DND-41 (cell line): ENCODE results near the gene SLC4A1AP.

ENCODE experiments used
- ATAC-seq: fragments of 200-7000 bp; cut with Tn5 transposase; 3 replicates; pipeline ENCODE4 v1.9.1; 2021; ENCODE audit warnings: low read depth; ENCODE audit not compliant: insufficient read depth
- DNase-seq: peaks from one replicate; pipeline ENCODE4 v3.0.0-alpha.2; 2020
- H2AFZ ChIP-seq: 2 replicates; pipeline ENCODE4 v1.6.0; 2012; ENCODE audit warnings: low read depth, low read length
- H3K27ac ChIP-seq: 2 replicates; pipeline ENCODE4 v1.5.1; 2012; ENCODE audit warnings: low read length, inconsistent platforms
- H3K27me3 ChIP-seq: fragments of 200-600 bp; sonication (generic); 2 replicates; pipeline ENCODE4 v1.6.0; 2012; ENCODE audit warnings: low read length, mild to moderate bottlenecking, inconsistent platforms; ENCODE audit not compliant: insufficient read depth, poor library complexity
- H3K36me3 ChIP-seq: 2 replicates; pipeline ENCODE4 v1.5.1; 2012; ENCODE audit warnings: low read length, inconsistent platforms; ENCODE audit not compliant: insufficient read depth
- H3K4me1 ChIP-seq: 2 replicates; pipeline ENCODE4 v1.5.1; 2012; ENCODE audit warnings: mild to moderate bottlenecking, low read length; ENCODE audit not compliant: insufficient read depth
- H3K4me2 ChIP-seq: 2 replicates; pipeline ENCODE4 v1.6.0; 2012; ENCODE audit warnings: mild to moderate bottlenecking, moderate library complexity, low read length, inconsistent platforms; ENCODE audit not compliant: insufficient read depth
- H3K4me3 ChIP-seq, 2 experiments: fragments of 200-600 bp in 1 of 2; shearing (Covaris generic) in 1 of 2; 2 replicates each; pipeline ENCODE4 v1.5.1; 2012 to 2016; ENCODE audit warnings: inconsistent platforms in 2 of 2, low read length in 2 of 2, mild to moderate bottlenecking in 2 of 2, low read depth in 1 of 2, moderate library complexity in 1 of 2
- H3K79me2 ChIP-seq: 2 replicates; pipeline ENCODE4 v1.6.0; 2012; ENCODE audit warnings: low read length, inconsistent platforms; ENCODE audit not compliant: insufficient read depth
- H3K9ac ChIP-seq: 2 replicates; pipeline ENCODE4 v1.6.0; 2012; ENCODE audit warnings: low read depth, mild to moderate bottlenecking, inconsistent platforms, low read length, moderate library complexity
- H3K9me3 ChIP-seq: 2 replicates; pipeline ENCODE4 v1.5.1; 2012; ENCODE audit warnings: low read length, moderate library complexity, mild to moderate bottlenecking, inconsistent platforms; ENCODE audit not compliant: insufficient read depth, severe bottlenecking
- H4K20me1 ChIP-seq: 2 replicates; pipeline ENCODE4 v1.6.0; 2012; ENCODE audit warnings: low read length; ENCODE audit not compliant: insufficient read depth
- CTCF ChIP-seq: IDR thresholded peaks from 2 replicates; pipeline ENCODE4 v1.5.1; 2012; ENCODE audit warnings: borderline replicate concordance, low read length, moderate library complexity, mild to moderate bottlenecking; ENCODE audit not compliant: poor library complexity, severe bottlenecking; ENCODE audit errors: extremely low read depth
- EZH2 ChIP-seq: IDR thresholded peaks from 3 replicates; pipeline ENCODE4 v1.6.1; 2012; ENCODE audit warnings: borderline replicate concordance, low read depth, mild to moderate bottlenecking, moderate library complexity, low read length, inconsistent platforms; ENCODE audit not compliant: severe bottlenecking

SLC4A1AP gene

DNA sequence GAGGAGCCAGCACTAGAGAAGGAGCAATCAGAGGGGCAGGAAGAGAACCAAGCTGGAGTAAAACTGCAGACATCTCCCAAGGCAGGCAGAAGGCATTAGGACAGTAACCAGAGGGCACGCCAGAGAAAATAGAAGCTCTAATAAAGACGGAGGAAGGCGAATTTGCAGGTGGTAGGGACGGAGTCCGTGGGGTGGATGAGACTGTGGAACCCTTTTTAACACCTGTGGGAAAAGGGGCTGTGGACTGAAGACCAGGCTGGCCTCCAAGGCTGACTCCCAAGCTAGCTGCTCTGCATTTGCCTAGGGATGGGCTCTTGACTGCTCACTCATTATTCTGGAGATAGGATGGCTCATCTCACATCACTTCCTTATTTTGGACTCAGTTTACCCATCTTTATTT is 49.5 kb downstream of the SLC4A1AP start:
- H2AFZ ChIP-seq, result no peak overlapping the region

GRCh38 chr2:27714053-27714452 is 50.4 kb downstream of the SLC4A1AP start:
- Histone ChIP-seq H3K9ac (no peak overlapping the region), H3K79me2 (no peaks in the 10 kb centered on the region), H3K27ac (no peak overlapping the region), H3K9me3 (no peaks in the 10 kb centered on the region), H3K4me2 (no peak overlapping the region), H3K4me1 (no peaks in the 10 kb centered on the region), H2AFZ (no peak overlapping the region), H3K36me3 (no peaks in the 10 kb centered on the region), H3K4me3 (no peak overlapping the region), H4K20me1 (no peaks in the 10 kb centered on the region), H3K27me3 (peaks cover 14% of the 10 kb centered on the region)
- DNase-seq (no peak), ATAC-seq (no peak)
- TF ChIP-seq CTCF (no peak), EZH2 (no peak)

More for the DNA sequence above, 49.5 kb downstream of the SLC4A1AP start:
- H3K9me3 ChIP-seq, result no peaks in the 10 kb centered on the region
- no peak overlapping the region for H3K4me3 ChIP-seq
- DNase-seq, result no peak
- H3K36me3 ChIP-seq, result no peaks in the 10 kb centered on the region
- no peaks in the 10 kb centered on the region for H3K79me2 ChIP-seq
- no peak overlapping the region for H3K27ac ChIP-seq
- ATAC-seq, result no peak
- H3K9ac ChIP-seq, result no peak overlapping the region
- H3K4me2 ChIP-seq, result no peak overlapping the region
- TF ChIP-seq EZH2 (no peak), CTCF (no peak)
- H3K27me3 ChIP-seq, result peaks cover 14% of the 10 kb centered on the region
- no peaks in the 10 kb centered on the region for H4K20me1 ChIP-seq
- H3K4me1 ChIP-seq, result no peaks in the 10 kb centered on the region

GRCh38 chr2:27714851-27715291 is 51.2 kb downstream of the SLC4A1AP start:
- Histone ChIP-seq H3K4me3 (no peak overlapping the region), H3K36me3 (no peaks in the 10 kb centered on the region), H3K79me2 (no peaks in the 10 kb centered on the region), H3K4me2 (no peak overlapping the region), H3K9ac (no peak overlapping the region), H3K9me3 (no peaks in the 10 kb centered on the region), H2AFZ (no peak overlapping the region), H3K27me3 (peaks cover 12% of the 10 kb centered on the region), H4K20me1 (no peaks in the 10 kb centered on the region), H3K4me1 (no peaks in the 10 kb centered on the region), H3K27ac (no peak overlapping the region)
- TF ChIP-seq CTCF (no peak), EZH2 (no peak)
- ATAC-seq (no peak), DNase-seq (no peak)
